Hematopoietic multipotent progenitor cell treated with erythropoietin and hydrocortisone succinate and interleukin-3 and kit ligand, for 17 days (in vitro differentiated cells): ENCODE measurements around the gene TUBA4B.
"Not testable (repeated sequence)": the region's sequence is repeated elsewhere in the genome, so short reads cannot be mapped to it uniquely, and the experiment has no call there.

ENCODE experiments used
- DNase-seq: peaks from one replicate; pipeline ENCODE4 v3.0.0-alpha.2; 2015; ENCODE audit warnings: low spot score

Gene TUBA4B

GRCh38 chr2:219248845-219249202 is 4.2 kb upstream of the TUBA4B start:
- peak; percentile 17 for DNase-seq

- peak; percentile 78 for DNase-seq
Observed at GRCh38 chr2:219249203-219249980, 3.7 kb upstream of the TUBA4B start.

GRCh38 chr2:219250049-219250781 is 2.8 kb upstream of the TUBA4B start:
- DNase-seq: no peak

GRCh38 chr2:219251656-219252055 is 1.4 kb upstream of the TUBA4B start:
- no peak for DNase-seq

- peak; percentile 45 for DNase-seq
Observed at GRCh38 chr2:219252084-219252483, 959 bp upstream of the TUBA4B start.

GRCh38 chr2:219252570-219252899 is 508 bp upstream of the TUBA4B start:
- no peak for DNase-seq

GRCh38 chr2:219253753-219254589 is 928 bp downstream of the TUBA4B start, which contains the start of gene TUBA4A:
Gene TUBA4A, minus strand, starts transcription at chr2:219253918. Its CDS starts 60 bp downstream, at chr2:219253858.
- peak; percentile 91 for DNase-seq

GRCh38 chr2:219254590-219255201 is 1.7 kb downstream of the TUBA4B start:
- DNase-seq: no peak

GRCh38 chr2:219258942-219259341 is 5.9 kb downstream of the TUBA4B start:
- DNase-seq: not testable (repeated sequence)

- no peak for DNase-seq
Observed at GRCh38 chr2:219261024-219261855, 8.2 kb downstream of the TUBA4B start.

GRCh38 chr2:219266232-219266631 is 13.2 kb downstream of the TUBA4B start:
- no peak for DNase-seq

GRCh38 chr2:219266886-219267285 is 13.8 kb downstream of the TUBA4B start:
- DNase-seq: no peak

- DNase-seq: no peak
Observed at GRCh38 chr2:219268294-219268693, 15.3 kb downstream of the TUBA4B start.

- DNase-seq: no peak
Observed at GRCh38 chr2:219269362-219270054, 16.5 kb downstream of the TUBA4B start.

- no peak for DNase-seq
Observed at GRCh38 chr2:219270055-219270372, 17.0 kb downstream of the TUBA4B start.

GRCh38 chr2:219271021-219271420 is 18.0 kb downstream of the TUBA4B start:
- no peak for DNase-seq

GRCh38 chr2:219272356-219272755 is 19.3 kb downstream of the TUBA4B start:
- DNase-seq: no peak

- no peak for DNase-seq
Observed at GRCh38 chr2:219272995-219273394, 20.0 kb downstream of the TUBA4B start.

- DNase-seq: no peak
Observed at GRCh38 chr2:219273937-219274336, 20.9 kb downstream of the TUBA4B start.

- DNase-seq: no peak
Observed at GRCh38 chr2:219274361-219274921, 21.4 kb downstream of the TUBA4B start.
